ENCODE measurements around the gene NDOR1. TPM values are rescaled to one million over a fixed set of nuclear protein-coding genes. Genes with fewer than 3 reads are reported as not detected.

NDOR1 gene
- total RNA-seq, 3 donors from 2014 or later = 15.9 to 19.7 (median 19.0) TPM

GRCh38 chr9:137215196-137215986 is 9.9 kb downstream of the NDOR1 start:
- no peaks in the 10 kb centered on the region for H3K36me3 ChIP-seq (ENCODE audit: low read depth)
- no peak for TF ChIP-seq CTCF (IDR thresholded peaks at IDR 0.05)
- no peak for DNase-seq
- H3K4me1 ChIP-seq (ENCODE audit: low read depth) = peaks cover 12% of the 10 kb centered on the region
- intact Hi-C loops (cut with DNase I, micrococcal nuclease) = no loop called here
- H3K4me3 ChIP-seq = no peak overlapping the region
- no peaks in the 10 kb centered on the region for H3K9me3 ChIP-seq
- no peak for ATAC-seq

- Histone ChIP-seq H3K4me1 (ENCODE audit: low read depth) (peaks cover 12% of the 10 kb centered on the region), H3K4me3 (no peak overlapping the region)
- peak in 1 of 3 donors; percentile 2 for DNase-seq
Measured at GRCh38 chr9:137216188-137216965, 10.9 kb downstream of the NDOR1 start.

GRCh38 chr9:137217276-137218211 is 12.0 kb downstream of the NDOR1 start:
- Histone ChIP-seq H3K36me3 (ENCODE audit: low read depth) (no peaks in the 10 kb centered on the region), H3K9me3 (no peaks in the 10 kb centered on the region), H3K4me3 (peak overlapping the region; percentile 5), H3K4me1 (ENCODE audit: low read depth) (peaks cover 19% of the 10 kb centered on the region)
- no peak for TF ChIP-seq CTCF (IDR thresholded peaks at IDR 0.05)
- ATAC-seq (peak; percentile 87), DNase-seq (peak; percentile 92 to 95 (median 93))
- intact Hi-C loops (cut with DNase I, micrococcal nuclease) = no loop called here

More at GRCh38 chr9:137216188-137216965, 10.9 kb downstream of the NDOR1 start:
- Histone ChIP-seq H3K36me3 (ENCODE audit: low read depth) (no peaks in the 10 kb centered on the region), H3K9me3 (no peaks in the 10 kb centered on the region)
- no peak for TF ChIP-seq CTCF (IDR thresholded peaks at IDR 0.05)
- intact Hi-C loops (cut with DNase I, micrococcal nuclease) = no loop called here
- no peak for ATAC-seq

- H3K36me3 ChIP-seq (ENCODE audit: low read depth) = no peaks in the 10 kb centered on the region
- TF ChIP-seq CTCF (IDR thresholded peaks at IDR 0.05) = no peak
- H3K4me3 ChIP-seq = no peak overlapping the region
- intact Hi-C loops (cut with DNase I, micrococcal nuclease) = no loop called here
- H3K4me1 ChIP-seq (ENCODE audit: low read depth) = peaks cover 24% of the 10 kb centered on the region
- H3K9me3 ChIP-seq = no peaks in the 10 kb centered on the region
- ATAC-seq = no peak
- no peak for DNase-seq
Measured at GRCh38 chr9:137218212-137218753, 12.8 kb downstream of the NDOR1 start.

- no peaks in the 10 kb centered on the region for H3K36me3 ChIP-seq (ENCODE audit: low read depth)
- intact Hi-C loops (cut with DNase I, micrococcal nuclease) = no loop called here
- DNase-seq (peak in 1 of 3 donors; percentile 69), ATAC-seq (peak; percentile 50)
- peaks cover 24% of the 10 kb centered on the region for H3K4me1 ChIP-seq (ENCODE audit: low read depth)
- H3K4me3 ChIP-seq = no peak overlapping the region
- TF ChIP-seq CTCF (IDR thresholded peaks at IDR 0.05) = no peak
- no peaks in the 10 kb centered on the region for H3K9me3 ChIP-seq
Measured at GRCh38 chr9:137218754-137219271, 13.3 kb downstream of the NDOR1 start.
